ENCODE measurements around the gene EWSR1.
A peak's percentile ranks its signal among the peaks of the same experiment; 100 is the strongest.
"Not testable (repeated sequence)": the region's sequence is repeated elsewhere in the genome, so short reads cannot be mapped to it uniquely, and the experiment has no call there.

EWSR1 gene

DNA sequence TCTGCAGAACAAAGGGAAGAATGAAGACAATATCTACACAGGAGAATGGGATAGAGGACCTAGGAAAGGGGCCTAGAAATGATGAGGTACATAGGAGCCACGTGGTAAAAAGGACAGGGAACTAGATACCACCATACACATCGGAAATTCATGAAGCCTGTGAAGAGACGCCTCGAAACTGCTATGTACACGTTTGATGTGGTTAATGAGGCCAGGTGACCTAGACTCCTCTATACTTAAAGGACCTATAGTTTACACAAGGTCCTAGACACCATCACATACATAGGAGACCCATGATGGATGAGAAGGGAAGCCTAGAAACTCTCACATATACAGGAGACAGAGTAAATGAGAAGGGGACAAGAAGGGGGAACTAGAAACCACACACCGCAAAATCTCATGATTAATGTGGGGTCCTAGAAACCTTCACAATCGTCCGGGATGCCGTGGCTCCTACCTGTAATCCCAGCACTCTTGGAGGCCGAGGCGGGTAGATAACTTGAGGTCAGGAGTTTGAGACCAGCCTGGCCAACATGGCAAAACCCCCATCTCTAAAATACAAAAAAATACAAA, 24.1 kb upstream of the EWSR1 start:
- no peak overlapping the region for H3K27ac ChIP-seq
- TF ChIP-seq, protein P1, sequence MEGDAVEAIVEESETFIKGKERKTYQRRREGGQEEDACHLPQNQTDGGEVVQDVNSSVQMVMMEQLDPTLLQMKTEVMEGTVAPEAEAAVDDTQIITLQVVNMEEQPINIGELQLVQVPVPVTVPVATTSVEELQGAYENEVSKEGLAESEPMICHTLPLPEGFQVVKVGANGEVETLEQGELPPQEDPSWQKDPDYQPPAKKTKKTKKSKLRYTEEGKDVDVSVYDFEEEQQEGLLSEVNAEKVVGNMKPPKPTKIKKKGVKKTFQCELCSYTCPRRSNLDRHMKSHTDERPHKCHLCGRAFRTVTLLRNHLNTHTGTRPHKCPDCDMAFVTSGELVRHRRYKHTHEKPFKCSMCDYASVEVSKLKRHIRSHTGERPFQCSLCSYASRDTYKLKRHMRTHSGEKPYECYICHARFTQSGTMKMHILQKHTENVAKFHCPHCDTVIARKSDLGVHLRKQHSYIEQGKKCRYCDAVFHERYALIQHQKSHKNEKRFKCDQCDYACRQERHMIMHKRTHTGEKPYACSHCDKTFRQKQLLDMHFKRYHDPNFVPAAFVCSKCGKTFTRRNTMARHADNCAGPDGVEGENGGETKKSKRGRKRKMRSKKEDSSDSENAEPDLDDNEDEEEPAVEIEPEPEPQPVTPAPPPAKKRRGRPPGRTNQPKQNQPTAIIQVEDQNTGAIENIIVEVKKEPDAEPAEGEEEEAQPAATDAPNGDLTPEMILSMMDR (IDR thresholded peaks at IDR 0.05) = no peak
- no peak for TF ChIP-seq ZFX (IDR thresholded peaks at IDR 0.05; ENCODE audit: borderline replicate concordance)

DNA sequence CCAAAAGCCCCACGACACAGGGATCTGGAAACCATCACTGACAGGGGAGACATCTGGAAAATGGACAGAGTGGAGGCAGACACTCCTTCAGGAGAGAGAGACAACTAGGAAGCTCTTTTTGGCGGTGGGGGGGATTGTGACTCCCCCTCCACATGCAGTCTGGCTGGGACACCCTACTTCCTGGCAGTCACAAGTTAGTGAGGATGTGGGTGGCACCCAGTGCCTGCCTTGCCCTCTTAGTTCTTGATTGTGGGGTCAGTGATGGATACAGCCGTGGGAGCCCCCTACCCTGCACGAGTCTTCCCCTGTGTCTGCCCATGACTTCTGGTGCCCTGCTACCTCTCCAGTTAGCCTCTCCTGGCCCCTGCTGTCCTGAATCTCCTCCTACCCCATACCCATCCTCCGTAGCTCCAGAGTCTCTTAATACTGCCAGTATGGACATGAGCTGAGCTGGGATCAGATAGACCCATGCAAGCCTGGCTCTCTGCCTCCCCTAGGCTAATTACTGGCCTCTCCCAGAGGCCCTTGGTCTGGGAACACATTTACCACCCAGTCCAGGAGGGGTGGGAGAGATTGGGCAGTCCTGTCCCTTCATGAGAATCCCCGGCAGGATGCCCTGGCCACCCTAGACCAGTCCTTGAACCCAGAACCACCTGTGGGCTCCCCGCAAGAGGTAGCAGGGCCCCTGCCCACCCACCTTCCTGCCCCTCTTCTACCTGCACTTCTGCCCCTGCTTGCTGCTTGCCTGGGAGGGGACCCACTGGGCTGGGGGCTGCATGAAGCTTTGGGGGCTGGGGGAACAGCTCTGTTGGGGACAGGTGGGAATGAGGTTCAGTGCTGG, 23.1 kb upstream of the EWSR1 start:
- no peak for TF ChIP-seq ZFX (IDR thresholded peaks at IDR 0.05; ENCODE audit: borderline replicate concordance)
- TF ChIP-seq, protein P1 (IDR thresholded peaks at IDR 0.05) = no peak
- no peak overlapping the region for H3K27ac ChIP-seq

DNA sequence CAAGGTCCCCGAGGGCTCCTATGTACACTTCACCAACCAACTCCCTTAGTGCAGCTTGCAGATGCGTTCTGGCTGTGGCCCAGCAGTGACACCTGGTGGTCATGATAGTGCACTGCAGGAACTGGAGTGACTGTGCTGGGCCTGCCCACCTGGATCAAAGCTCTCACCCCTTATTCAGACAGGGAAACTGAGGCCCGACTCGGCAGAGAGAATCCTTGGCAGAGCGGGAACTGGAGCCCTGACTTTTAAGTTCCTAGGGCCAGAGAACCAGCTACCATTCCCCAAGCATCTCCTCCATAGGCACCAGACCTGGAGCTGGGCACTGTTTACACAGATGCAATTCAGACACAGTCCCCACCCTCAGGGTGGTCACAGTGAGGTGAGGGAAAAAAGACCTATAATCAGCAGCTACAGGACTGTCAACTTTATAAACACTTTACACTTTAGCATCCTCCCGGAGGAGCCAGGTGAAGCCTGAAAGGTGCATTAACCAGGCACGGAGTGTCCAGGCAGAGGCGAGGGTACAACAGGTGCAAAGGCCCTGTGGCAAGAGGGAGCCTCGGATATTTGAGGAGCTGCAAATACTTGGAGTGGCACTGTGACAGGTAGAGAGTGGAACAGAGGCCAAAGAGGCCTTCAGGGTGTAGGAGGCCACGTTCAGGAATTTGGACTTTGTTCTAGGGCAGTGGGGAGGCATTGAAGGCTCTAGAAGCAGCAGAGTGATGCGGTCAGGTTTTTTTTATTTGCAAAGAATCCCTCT, 22.3 kb upstream of the EWSR1 start:
- TF ChIP-seq, protein P1 (IDR thresholded peaks at IDR 0.05) = peak; percentile 98
- no peak for TF ChIP-seq ZFX (IDR thresholded peaks at IDR 0.05; ENCODE audit: borderline replicate concordance)
- no peak overlapping the region for H3K27ac ChIP-seq

DNA sequence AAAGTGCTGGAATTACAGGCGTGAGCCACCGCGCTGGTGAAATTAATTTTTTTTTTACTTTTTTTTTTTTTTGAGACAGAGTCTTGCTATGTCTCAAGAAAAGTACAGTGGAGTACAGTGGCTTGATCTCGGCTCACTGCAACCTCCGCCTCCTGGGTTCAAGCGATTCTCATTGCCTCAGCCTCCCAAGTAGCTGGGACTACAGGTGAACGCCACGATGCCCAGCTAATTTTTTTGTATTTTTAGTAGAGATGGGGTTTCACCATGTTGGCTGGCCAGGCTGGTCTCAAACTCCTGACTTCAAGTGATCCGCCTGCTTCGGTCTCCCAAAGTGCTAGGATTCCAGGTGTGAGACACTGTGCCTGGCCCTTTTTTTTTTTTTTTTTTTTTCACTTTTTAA, 20.2 kb upstream of the EWSR1 start:
- not testable (repeated sequence) for H3K27ac ChIP-seq

DNA sequence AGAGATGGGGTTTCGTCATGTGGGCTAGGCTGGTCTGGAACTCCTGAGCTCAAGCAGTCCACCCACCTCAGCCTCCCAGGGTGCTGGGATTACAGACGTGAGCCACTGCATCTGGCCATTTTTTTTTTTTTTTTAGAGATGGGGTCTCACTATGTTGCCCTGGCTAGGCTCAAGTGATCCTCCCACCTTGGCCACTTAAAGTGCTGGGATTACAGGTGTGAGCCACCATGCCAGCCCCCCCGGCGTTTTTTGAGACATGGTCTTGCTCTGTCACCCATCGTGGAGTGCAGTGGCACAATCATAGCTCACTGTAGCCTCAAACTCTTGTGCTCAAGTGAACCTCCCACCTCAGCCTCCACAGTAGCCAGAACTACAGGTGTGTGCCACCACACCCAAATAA, 16.8 kb upstream of the EWSR1 start:
- TF ChIP-seq, protein P1 (IDR thresholded peaks at IDR 0.05) = no peak
- no peak for TF ChIP-seq ZFX (IDR thresholded peaks at IDR 0.05; ENCODE audit: borderline replicate concordance)
- H3K27ac ChIP-seq = no peak overlapping the region

DNA sequence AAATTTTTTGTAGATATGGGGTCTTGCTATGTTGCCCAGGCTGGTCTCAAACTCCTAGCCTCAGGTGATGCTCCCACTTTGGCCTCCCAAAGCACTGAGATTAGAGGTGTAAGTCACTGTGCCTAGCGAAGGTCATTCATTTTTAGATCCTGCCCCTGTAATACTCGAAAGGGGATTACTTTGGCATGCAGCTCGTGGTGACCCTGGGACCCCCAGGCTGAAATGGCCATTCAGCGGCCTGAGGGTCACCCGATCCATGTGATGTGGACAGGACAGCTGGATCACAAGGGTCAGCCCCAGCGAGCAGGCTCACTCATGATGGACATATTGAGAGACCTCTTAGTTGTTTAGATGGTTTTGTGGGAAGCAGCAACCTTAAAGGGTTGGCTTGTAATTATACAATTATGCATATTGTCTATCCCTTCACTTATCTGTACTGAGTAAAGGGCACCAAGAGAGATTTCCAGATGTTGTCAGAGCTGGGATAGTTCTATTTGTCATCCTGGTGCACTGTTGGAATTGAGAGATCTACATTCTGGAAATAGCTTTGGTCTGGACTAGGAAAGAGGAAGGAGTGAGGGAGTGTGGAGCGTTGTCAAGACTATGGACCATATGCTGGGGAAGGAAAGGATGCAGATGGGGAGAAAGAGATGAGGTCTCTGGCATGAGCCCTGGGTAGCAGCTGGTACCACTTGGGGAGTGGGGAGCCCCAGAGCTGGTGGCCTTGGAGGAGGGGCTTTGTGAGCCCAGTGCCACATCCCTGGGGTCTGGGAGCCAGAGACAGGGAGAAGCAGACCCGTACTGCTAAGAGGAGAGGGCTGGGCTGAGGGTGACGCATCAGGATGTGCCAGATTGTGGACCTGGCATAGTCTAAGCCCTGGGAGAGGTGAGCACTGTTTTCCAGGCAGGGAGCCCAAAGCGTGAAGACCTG, 15.8 kb upstream of the EWSR1 start:
- TF ChIP-seq, protein P1 (IDR thresholded peaks at IDR 0.05) = no peak
- no peak for TF ChIP-seq ZFX (IDR thresholded peaks at IDR 0.05; ENCODE audit: borderline replicate concordance)
- H3K27ac ChIP-seq = no peak overlapping the region
